HG03108 (cell line): ENCODE data around the gene MAP3K8.
A peak's percentile ranks its signal among the peaks of the same experiment; 100 is the strongest.

Experiments used
- ATAC-seq: cut with Tn5 transposase; IDR thresholded peaks from one replicate; pipeline ENCODE4 v1.9.1; 2021; ENCODE audit warnings: moderate library complexity; ENCODE audit not compliant: unreplicated experiment

The MAP3K8 gene

GRCh38 chr10:30433730-30434272 lies at the start of gene MAP3K8:
MAP3K8 (plus strand) TSS chr10:30434184; CDS start chr10:30438939, 4,755 bp downstream.
- peak; percentile 53 for ATAC-seq

DNA sequence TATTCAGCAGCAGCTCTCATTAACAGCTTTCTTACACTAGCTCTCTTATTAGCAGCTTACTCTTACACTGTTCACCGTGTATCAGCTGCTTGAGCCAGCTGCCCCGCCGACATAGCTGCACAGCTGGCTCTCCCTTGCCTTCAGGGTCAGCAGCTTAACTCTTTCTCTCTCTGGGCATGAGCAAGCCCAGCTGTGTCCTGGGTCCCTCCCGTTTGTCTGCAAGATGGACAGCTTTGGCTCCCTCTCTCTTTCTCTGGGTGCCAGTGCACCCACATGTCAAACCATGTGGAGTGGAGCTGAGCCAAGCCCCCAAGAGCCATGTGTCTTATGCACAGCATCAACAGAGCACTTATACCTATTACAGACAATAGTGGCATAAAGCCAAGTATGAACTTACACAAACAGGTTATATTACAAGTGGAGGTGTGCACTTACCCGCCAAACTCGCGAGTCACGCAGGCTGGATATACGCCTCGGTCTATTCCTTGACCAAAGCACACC lies 49.2 kb upstream of the MAP3K8 start:
- ATAC-seq = no peak

DNA sequence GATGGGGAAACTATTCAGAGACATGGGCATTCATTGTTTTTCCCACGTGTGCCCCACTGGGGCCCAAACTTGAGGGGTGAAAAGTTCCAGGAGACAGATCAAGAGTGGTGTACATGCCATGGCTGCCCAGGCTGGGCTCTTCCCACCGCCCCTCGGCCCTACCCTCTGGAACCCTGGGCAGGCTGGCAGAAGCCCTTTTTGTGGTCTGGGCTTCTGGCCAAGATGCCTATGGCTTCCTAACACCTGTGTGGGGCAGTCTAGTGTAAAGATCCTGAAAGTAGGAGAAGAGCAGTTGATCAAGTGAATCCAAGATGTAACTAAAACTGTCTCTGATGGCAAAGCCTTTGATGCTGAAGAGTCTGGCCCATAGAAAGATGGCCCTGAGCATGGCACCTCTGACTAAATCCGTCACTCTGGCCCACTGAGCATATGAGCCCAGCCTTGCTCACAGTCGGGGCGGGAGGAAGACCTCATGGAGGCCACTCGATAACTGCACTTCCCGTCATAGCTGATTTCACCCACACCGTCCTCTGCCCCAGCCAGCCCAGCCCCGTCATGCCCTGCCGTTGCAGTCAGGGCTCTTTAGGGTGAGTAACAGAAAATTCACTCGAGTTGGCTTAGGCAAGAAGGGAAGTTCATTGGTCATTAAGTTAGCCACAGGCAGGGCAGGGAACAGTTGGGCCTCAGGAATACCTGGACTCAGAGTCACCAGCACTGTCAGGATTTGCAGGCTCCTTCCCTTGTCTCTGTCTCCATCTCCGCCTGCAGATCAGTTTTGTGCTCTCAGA lies 47.0 kb upstream of the MAP3K8 start:
- no peak for ATAC-seq

DNA sequence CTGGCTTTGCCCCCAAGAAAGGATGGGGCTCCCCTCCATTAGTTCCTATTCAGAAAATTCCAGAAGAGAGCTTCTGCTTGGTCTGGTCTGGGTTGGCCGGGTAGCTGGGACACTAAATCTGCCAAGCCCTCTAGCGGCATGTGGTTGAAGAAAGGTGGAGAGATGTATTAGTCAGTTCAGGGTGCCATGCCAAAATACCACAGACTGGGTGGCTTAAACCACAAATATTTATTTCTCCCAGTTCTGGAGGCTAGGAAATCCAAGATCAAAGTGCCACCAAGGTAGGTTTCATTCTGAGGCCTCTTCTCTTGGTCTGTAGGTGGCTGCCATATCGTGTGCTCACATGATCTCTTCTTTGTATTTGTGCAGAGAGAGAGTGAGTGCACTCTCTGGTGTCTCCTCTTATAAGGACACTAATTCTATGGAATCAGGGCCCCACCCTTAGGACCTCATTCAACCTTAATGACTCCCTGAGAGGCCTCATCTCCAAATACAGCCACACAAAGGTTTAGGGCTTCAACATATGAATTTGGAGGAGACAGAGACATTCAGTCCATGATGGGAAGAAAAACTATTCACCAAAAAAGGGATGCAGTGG lies 46.2 kb upstream of the MAP3K8 start:
- ATAC-seq = no peak

GRCh38 chr10:30389543-30389942 lies 44.4 kb upstream of the MAP3K8 start:
- no peak for ATAC-seq

DNA sequence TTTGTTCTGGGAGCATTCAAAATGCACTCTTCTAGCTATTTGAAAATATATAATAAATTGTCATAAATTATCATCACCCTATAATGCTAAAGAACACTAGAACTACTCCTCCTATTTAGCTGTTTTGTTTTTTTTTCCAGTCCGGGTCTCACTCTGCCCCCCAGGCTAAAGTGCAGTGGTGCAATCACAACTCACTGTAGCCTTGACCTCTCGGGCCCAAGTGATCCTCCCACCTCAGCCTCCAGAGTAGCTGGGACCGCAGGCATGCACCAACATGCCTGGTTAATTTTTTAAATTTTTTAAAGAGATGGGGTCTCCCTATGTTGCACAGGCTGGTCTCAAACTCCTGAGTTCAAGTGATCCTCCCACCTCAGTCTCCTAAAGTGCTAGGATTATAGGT lies 43.8 kb upstream of the MAP3K8 start:
- no peak for ATAC-seq

DNA sequence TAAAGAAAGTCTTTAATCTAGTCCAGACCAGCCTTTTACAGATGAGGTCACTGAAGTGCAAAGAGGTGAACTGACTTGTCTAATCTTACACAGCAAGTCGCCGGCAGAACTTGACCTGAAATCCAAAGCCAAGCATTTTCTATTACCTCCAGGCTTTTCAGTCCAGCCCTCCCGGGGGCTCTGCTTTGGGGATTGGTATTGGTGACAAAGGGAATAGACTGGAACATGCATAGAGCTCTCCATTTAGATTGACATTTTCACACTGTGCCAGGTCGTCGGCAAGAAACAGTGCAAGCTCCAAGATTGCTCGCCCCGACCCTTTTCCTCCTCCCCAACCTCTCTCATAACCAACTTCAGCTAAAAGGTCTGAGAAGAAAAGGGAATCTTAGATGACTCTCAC lies 42.7 kb upstream of the MAP3K8 start:
- ATAC-seq = no peak

DNA sequence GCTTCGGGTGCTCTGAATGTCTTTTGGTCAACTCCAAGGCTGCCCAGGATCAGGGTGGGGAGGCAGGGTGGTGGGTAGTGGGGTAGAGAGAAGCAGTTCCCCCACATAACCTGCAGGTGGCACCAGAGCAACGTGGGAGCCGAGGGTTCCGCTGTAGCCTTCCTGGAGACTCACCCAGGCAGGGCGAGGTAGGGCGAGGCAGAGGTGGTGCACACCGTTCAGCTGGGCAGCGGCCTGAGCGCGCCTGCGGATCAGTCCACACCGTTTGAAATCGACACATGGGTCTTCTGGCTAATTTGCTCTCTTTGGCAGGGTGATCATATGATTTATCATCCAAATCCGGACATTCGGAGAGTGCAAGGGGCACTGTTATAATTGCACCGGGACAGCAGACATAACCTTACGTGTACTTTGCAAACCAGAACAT lies 41.4 kb upstream of the MAP3K8 start:
- peak; percentile 70 for ATAC-seq

DNA sequence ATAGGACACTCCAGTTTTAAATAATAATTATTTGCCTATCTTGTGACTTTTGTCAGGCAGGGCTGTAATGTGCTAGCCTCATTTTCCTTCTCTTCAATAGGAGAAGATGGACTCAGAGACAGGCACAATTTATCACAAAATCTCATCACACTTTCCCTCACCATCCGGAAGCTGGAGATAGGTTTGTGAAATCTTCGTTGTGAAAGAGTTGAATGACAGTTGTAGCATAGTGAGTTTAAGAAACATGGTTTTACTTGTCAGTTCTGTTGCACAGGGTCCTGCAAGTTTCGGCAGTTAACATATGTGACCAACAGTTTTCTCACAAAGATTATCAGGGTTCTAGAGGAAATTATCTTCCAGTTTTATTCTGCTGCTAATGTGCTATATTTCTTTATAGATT lies 37.7 kb upstream of the MAP3K8 start:
- ATAC-seq = no peak

DNA sequence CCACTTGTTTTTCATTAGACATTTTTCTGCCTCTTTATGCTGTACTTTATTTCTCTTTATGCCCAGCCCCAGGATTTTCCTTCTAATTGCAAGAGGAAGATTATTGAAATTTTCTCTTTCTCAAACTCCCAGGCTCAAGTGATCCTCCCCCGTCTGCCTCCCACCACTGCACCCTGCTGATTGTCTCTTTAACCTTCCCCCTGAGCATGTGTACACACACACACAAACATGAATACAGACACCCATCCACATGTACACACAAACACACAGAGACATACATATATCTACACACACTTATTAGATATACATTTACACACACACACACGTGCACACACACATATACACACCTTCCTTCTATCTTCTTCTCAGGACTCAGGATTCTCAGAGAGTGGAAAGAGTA lies 37.3 kb upstream of the MAP3K8 start:
- ATAC-seq = no peak

DNA sequence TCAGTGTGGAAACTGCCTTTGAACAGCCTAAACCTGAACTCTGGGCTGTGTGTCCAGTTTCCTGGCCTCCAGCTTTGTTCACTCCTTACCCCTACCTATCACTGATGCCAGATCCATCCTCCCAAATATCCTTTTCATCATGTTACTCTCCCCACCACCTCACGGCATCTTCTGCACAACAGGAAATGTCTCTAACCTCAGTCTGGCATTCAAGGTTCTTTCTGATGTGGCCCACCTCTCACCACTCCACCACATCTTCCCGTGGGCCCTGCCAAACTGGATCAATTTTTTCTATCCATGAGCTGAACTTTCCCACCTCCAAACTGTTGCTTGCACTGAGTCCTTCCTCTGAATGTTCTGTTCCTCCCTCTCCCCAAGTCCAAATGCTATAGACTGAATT lies 35.8 kb upstream of the MAP3K8 start:
- no peak for ATAC-seq

GRCh38 chr10:30398788-30399187 lies 35.2 kb upstream of the MAP3K8 start:
- no peak for ATAC-seq

GRCh38 chr10:30403494-30403893 lies 30.5 kb upstream of the MAP3K8 start:
- ATAC-seq = no peak

DNA sequence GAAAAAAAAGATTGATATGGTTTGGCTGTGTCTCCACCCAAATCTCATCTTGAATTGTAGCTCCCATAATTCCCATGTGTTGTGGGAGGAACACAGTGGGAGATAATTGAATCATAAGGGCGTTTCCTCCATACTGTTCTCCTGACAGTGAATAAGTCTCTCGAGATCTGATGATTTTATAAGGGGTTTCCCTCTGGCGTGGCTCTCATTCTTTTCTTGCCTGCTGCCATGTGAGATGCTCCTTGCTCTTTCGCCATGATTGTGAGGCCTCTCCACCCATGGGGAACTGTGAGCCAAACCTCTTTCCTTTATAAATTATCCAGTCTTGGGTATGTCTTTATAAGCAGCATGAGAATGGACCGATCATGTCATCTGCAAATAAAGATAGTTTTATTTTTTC lies 29.4 kb upstream of the MAP3K8 start:
- no peak for ATAC-seq

DNA sequence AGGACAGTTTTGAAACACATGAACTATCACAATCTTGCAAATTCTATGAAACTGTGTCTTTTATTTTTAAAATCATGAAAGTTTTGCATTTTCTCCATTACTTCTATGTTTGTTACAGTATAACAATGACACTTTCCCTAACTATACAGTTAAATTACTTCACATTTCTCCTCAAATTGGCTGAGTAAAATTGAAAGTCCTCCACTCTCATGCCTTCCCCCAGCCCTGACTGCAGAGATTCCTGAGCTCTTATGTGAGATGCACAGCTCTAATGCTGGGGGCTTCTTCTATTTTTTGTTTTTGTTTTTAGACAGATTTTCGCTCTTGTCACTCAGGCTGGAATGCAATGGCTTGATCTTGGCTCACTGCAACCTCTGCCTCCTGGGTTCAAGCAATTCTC lies 22.7 kb upstream of the MAP3K8 start:
- no peak for ATAC-seq

DNA sequence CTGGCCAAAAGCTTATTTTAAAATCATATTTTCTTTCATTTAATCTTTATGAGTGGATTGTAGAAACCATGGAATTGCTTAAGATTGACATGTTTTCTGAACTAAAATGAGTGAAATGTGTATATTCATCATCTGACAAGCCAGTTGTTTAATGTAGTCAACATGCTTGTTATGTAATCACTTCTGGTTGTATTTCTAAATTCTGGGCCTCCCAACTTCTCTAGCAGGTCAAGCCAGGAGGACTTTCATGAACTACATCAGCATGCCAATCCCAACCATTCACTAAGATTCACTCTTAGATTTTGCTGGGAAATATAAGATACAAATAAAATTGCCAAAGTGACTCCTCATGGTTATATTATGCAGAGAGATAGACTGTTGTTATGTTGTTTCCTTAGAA lies 21.1 kb upstream of the MAP3K8 start:
- no peak for ATAC-seq

DNA sequence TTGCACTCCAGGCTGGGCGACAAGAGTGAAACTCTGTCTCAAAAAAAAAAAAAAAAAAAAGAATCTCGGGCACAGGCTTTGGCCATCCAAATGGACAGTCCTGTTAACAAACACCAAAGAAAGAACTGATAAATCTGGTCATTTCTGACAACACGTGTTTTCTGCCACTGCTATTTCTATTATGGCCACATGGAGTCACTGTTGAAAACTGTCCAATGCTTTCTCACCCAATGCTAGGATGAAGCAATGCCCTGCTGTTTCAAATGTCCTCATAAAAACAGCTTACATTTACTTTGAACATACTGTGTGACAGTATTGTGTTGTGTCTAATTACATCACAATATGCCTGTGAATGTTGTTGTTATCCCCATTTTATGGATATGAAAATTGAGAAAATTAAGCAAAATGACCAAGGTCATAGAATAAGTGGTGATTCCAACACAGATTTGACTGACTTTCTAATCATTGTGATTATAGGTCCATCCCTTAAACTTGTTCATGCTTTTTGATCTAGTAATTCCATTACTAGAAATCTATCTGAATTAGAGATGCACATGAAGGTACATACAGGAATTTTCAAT lies 19.9 kb upstream of the MAP3K8 start:
- peak; percentile 36 for ATAC-seq

GRCh38 chr10:30415593-30415992 lies 18.4 kb upstream of the MAP3K8 start:
- no peak for ATAC-seq

GRCh38 chr10:30417301-30417700 lies 16.7 kb upstream of the MAP3K8 start:
- ATAC-seq = no peak

DNA sequence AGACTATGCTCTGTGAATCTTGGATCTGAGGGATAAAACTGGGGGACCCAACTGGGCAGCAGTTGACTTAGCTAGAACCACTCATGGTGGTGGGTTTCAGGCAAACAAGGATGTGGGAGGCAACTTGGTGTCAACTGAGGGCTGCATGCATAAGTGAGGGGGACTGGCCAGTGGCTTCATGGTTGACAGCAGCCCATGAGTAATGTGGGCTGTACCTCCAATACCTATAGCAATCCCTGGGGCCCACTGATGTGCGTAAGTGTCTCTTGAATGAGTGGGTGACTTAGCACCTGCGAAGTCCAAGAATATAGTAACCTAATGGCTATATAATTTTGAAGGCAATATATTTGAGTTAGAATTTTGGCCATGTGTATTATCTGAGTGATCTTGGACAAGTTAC lies 13.7 kb upstream of the MAP3K8 start:
- peak; percentile 65 for ATAC-seq

DNA sequence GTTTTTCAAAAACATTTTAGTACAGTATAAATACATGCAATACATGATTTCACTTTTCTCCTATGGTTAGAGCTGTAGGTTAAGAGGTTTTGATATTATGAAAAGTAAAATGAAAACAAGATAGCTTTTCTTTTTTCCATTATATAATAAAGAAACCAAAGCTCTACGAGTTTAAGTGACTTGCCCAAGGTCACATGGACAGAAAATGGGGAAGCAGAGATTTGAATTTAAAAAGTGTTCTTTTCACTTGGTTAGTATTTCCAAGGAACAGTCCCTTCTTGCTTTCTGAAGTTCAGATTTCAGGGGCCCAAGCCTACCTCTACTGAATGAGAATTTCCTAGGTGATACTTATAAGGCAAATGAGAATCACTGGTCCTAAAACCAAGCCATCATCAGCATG lies 13.2 kb upstream of the MAP3K8 start:
- peak; percentile 5 for ATAC-seq

GRCh38 chr10:30422151-30422695 lies 11.8 kb upstream of the MAP3K8 start:
- no peak for ATAC-seq
